Activated CD4-positive, alpha-beta T cell treated with anti-CD3 and anti-CD28 coated beads for 1 hour (primary cell): Measurements from ENCODE around the gene RAF1.
"Not testable (repeated sequence)": the region's sequence is repeated elsewhere in the genome, so short reads cannot be mapped to it uniquely, and the experiment has no call there.

Source experiments
- DNase-seq: peaks from one replicate; pipeline ENCODE4 v3.0.0-alpha.2; 2020

RAF1 gene

GRCh38 chr3:12675115-12675810 lies 11.3 kb upstream of the RAF1 start:
- no peak for DNase-seq

GRCh38 chr3:12673956-12674736 lies 10.2 kb upstream of the RAF1 start:
- DNase-seq: not testable (repeated sequence)

GRCh38 chr3:12671120-12671450 lies 7.2 kb upstream of the RAF1 start:
- no peak for DNase-seq

GRCh38 chr3:12670365-12671119 lies 6.6 kb upstream of the RAF1 start:
- no peak for DNase-seq

GRCh38 chr3:12663401-12663935 lies 449 bp downstream of the RAF1 start:
- no peak for DNase-seq

- DNase-seq: peak; percentile 9
Observed at GRCh38 chr3:12662593-12663400, 1.1 kb downstream of the RAF1 start.

- DNase-seq: no peak
Observed at GRCh38 chr3:12661926-12662592, 1.9 kb downstream of the RAF1 start.

- not testable (repeated sequence) for DNase-seq
Observed at GRCh38 chr3:12661375-12661774, 2.5 kb downstream of the RAF1 start.

- no peak for DNase-seq
Observed at GRCh38 chr3:12660196-12660595, 3.7 kb downstream of the RAF1 start.

GRCh38 chr3:12659316-12660015 lies 4.5 kb downstream of the RAF1 start:
- DNase-seq: no peak

- no peak for DNase-seq
Observed at GRCh38 chr3:12658593-12659058, 5.3 kb downstream of the RAF1 start.

GRCh38 chr3:12656850-12657249 lies 7.1 kb downstream of the RAF1 start:
- DNase-seq: no peak

- DNase-seq: no peak
Observed at GRCh38 chr3:12656193-12656592, 7.7 kb downstream of the RAF1 start.

- DNase-seq: no peak
Observed at GRCh38 chr3:12655701-12656100, 8.2 kb downstream of the RAF1 start.

- DNase-seq: no peak
Observed at GRCh38 chr3:12653747-12654146, 10.2 kb downstream of the RAF1 start.

GRCh38 chr3:12648384-12648959 lies 15.4 kb downstream of the RAF1 start:
- no peak for DNase-seq

- no peak for DNase-seq
Observed at GRCh38 chr3:12644331-12644937, 19.5 kb downstream of the RAF1 start.

- no peak for DNase-seq
Observed at GRCh38 chr3:12643724-12644123, 20.2 kb downstream of the RAF1 start.

- no peak for DNase-seq
Observed at GRCh38 chr3:12643010-12643380, 20.9 kb downstream of the RAF1 start.

GRCh38 chr3:12640853-12641252 lies 23.1 kb downstream of the RAF1 start:
- not testable (repeated sequence) for DNase-seq

- no peak for DNase-seq
Observed at GRCh38 chr3:12638105-12638504, 25.8 kb downstream of the RAF1 start.
